ENCODE data around the gene RIT2.

The RIT2 gene

DNA sequence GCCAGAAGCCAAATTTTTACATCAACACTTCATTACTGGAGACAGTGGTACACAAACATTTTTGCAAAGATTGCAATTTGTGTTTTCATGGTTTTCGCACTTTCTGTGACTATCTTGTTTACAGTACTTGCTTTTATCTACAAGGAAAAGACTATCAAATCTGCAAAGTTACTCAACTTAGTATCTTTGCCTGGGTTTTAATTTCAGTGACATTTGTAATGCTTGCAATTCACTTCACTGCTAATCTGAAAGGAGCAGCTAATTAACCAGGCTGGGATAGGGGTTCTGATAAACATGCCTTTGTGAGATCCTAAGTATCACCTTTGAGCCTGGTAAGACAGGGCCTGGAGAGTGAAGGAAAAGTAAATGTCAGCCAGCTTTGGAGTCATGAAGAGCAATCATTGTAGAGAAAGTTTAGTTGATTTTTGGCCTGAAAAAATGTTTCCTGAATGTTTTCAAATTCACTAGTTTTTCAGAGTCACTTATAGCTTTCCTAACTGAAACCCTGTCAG lies 194.2 kb downstream of the RIT2 start:
- TF ChIP-seq RAD21 (IDR thresholded peaks at IDR 0.05; ENCODE audit: low read depth) (no peak), EGR1 (IDR thresholded peaks at IDR 0.05) (no peak), CEBPB (IDR thresholded peaks at IDR 0.05) (no peak), TCF12 (IDR thresholded peaks at IDR 0.05; ENCODE audit: low read depth) (no peak), TEAD4 (IDR thresholded peaks at IDR 0.05) (no peak), YY1 (IDR thresholded peaks at IDR 0.05; ENCODE audit: low read depth) (no peak), FOXM1 (IDR thresholded peaks at IDR 0.05; ENCODE audit: borderline replicate concordance, low read depth) (no peak), CREB1 (IDR thresholded peaks at IDR 0.05; ENCODE audit: low read depth) (no peak), EP300 (IDR thresholded peaks at IDR 0.05; ENCODE audit: borderline replicate concordance) (no peak), NFIC (IDR thresholded peaks at IDR 0.05) (no peak), ZBTB7A (IDR thresholded peaks at IDR 0.05; ENCODE audit: low read depth) (no peak), TAF1 (IDR thresholded peaks at IDR 0.05; ENCODE audit: low read depth) (no peak)
- TF ChIP-seq, protein P1, sequence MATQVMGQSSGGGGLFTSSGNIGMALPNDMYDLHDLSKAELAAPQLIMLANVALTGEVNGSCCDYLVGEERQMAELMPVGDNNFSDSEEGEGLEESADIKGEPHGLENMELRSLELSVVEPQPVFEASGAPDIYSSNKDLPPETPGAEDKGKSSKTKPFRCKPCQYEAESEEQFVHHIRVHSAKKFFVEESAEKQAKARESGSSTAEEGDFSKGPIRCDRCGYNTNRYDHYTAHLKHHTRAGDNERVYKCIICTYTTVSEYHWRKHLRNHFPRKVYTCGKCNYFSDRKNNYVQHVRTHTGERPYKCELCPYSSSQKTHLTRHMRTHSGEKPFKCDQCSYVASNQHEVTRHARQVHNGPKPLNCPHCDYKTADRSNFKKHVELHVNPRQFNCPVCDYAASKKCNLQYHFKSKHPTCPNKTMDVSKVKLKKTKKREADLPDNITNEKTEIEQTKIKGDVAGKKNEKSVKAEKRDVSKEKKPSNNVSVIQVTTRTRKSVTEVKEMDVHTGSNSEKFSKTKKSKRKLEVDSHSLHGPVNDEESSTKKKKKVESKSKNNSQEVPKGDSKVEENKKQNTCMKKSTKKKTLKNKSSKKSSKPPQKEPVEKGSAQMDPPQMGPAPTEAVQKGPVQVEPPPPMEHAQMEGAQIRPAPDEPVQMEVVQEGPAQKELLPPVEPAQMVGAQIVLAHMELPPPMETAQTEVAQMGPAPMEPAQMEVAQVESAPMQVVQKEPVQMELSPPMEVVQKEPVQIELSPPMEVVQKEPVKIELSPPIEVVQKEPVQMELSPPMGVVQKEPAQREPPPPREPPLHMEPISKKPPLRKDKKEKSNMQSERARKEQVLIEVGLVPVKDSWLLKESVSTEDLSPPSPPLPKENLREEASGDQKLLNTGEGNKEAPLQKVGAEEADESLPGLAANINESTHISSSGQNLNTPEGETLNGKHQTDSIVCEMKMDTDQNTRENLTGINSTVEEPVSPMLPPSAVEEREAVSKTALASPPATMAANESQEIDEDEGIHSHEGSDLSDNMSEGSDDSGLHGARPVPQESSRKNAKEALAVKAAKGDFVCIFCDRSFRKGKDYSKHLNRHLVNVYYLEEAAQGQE (IDR thresholded peaks at IDR 0.05; ENCODE audit: low read depth) = no peak
- TF ChIP-seq, protein P2, sequence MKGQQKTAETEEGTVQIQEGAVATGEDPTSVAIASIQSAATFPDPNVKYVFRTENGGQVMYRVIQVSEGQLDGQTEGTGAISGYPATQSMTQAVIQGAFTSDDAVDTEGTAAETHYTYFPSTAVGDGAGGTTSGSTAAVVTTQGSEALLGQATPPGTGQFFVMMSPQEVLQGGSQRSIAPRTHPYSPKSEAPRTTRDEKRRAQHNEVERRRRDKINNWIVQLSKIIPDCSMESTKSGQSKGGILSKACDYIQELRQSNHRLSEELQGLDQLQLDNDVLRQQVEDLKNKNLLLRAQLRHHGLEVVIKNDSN (IDR thresholded peaks at IDR 0.05) = no peak
- TF ChIP-seq, protein P3, sequence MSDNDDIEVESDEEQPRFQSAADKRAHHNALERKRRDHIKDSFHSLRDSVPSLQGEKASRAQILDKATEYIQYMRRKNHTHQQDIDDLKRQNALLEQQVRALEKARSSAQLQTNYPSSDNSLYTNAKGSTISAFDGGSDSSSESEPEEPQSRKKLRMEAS (IDR thresholded peaks at IDR 0.05) = no peak

DNA sequence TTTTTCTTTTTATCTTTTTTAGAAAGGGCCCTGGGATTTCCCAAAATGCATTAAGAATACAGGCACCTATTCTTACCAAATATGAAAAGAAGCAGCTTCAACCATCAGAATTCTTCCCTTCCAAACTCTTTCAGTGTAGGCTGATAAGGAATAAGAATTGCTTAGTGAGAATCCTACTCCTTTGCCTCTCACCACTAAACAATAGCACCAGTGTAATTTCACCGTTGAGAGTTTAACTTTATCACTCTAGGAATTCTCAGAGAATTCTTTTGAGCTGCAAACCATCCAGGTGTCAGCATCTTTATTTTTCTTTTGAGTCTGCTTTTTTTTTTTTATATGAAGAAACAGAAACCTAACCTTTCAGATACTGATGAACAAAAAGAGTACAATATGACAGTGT lies 194.9 kb downstream of the RIT2 start:
- no peak for TF ChIP-seq YY1 (IDR thresholded peaks at IDR 0.05; ENCODE audit: low read depth)
- no peak for TF ChIP-seq CREB1 (IDR thresholded peaks at IDR 0.05; ENCODE audit: low read depth)
- no peak for TF ChIP-seq FOXM1 (IDR thresholded peaks at IDR 0.05; ENCODE audit: borderline replicate concordance, low read depth)
- TF ChIP-seq RAD21 (IDR thresholded peaks at IDR 0.05; ENCODE audit: low read depth) = no peak
- TF ChIP-seq ZBTB7A (IDR thresholded peaks at IDR 0.05; ENCODE audit: low read depth) = no peak
- TF ChIP-seq NFIC (IDR thresholded peaks at IDR 0.05) = no peak
- TF ChIP-seq EGR1 (IDR thresholded peaks at IDR 0.05) = no peak
- TF ChIP-seq EP300 (IDR thresholded peaks at IDR 0.05; ENCODE audit: borderline replicate concordance) = no peak
- TF ChIP-seq TEAD4 (IDR thresholded peaks at IDR 0.05) = no peak
- no peak for TF ChIP-seq CEBPB (IDR thresholded peaks at IDR 0.05)
- TF ChIP-seq, protein P1 (IDR thresholded peaks at IDR 0.05; ENCODE audit: low read depth) = no peak
- TF ChIP-seq, protein P2 (IDR thresholded peaks at IDR 0.05) = no peak
- no peak for TF ChIP-seq TAF1 (IDR thresholded peaks at IDR 0.05; ENCODE audit: low read depth)
- TF ChIP-seq TCF12 (IDR thresholded peaks at IDR 0.05; ENCODE audit: low read depth) = no peak
- TF ChIP-seq, protein P3 (IDR thresholded peaks at IDR 0.05) = no peak

DNA sequence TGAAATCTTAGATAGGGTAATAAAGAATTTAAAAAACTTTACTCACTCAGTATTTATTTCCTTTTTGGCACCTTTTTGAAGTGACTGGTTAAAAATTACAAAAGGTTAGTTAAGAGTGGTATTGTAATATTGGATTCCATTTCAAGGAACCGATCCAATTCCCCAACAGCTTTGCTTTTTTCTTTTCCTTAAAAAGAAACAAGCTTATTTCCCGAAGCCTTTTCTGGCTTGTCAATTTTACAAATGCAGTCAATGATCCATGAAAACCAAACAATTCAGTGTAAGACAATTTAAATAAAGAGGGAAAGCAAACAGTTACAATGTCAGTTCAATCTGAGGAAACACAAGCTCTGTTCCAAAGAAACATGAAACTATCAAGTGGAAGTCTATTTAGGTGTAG lies 200.2 kb downstream of the RIT2 start:
- TF ChIP-seq, protein P1 (IDR thresholded peaks at IDR 0.05; ENCODE audit: low read depth) = no peak
- no peak for TF ChIP-seq YY1 (IDR thresholded peaks at IDR 0.05; ENCODE audit: low read depth)
- TF ChIP-seq TEAD4 (IDR thresholded peaks at IDR 0.05) = no peak
- no peak for TF ChIP-seq ZBTB7A (IDR thresholded peaks at IDR 0.05; ENCODE audit: low read depth)
- no peak for TF ChIP-seq NFIC (IDR thresholded peaks at IDR 0.05)
- TF ChIP-seq, protein P2 (IDR thresholded peaks at IDR 0.05) = no peak
- no peak for TF ChIP-seq CEBPB (IDR thresholded peaks at IDR 0.05)
- TF ChIP-seq TCF12 (IDR thresholded peaks at IDR 0.05; ENCODE audit: low read depth) = no peak
- TF ChIP-seq, protein P3 (IDR thresholded peaks at IDR 0.05) = no peak
- TF ChIP-seq EGR1 (IDR thresholded peaks at IDR 0.05) = no peak
- TF ChIP-seq EP300 (IDR thresholded peaks at IDR 0.05; ENCODE audit: borderline replicate concordance) = no peak
- TF ChIP-seq CREB1 (IDR thresholded peaks at IDR 0.05; ENCODE audit: low read depth) = no peak
- no peak for TF ChIP-seq FOXM1 (IDR thresholded peaks at IDR 0.05; ENCODE audit: borderline replicate concordance, low read depth)
- no peak for TF ChIP-seq TAF1 (IDR thresholded peaks at IDR 0.05; ENCODE audit: low read depth)
